ENCODE results near the gene PITPNM3. TPM values are rescaled to one million over a fixed set of nuclear protein-coding genes. Genes with fewer than 3 reads are reported as not detected.
A peak's percentile ranks its signal among the peaks of the same experiment; 100 is the strongest.

The PITPNM3 gene
- polyA plus RNA-seq, 3 donors = 0.29 TPM; not detected in 2

GRCh38 chr17:6554342-6554741 lies 2.0 kb downstream of the PITPNM3 start:
- no peak overlapping the region for H3K4me3 ChIP-seq (replicated peaks in 1 of 3; ENCODE audit: low read depth in 2 of 3, low read length in 3 of 3)
- H2AFZ ChIP-seq (ENCODE audit: insufficient read depth, low read depth, low read length, poor library complexity, severe bottlenecking) = no peak overlapping the region
- H3K79me2 ChIP-seq (ENCODE audit: insufficient read depth, low read length) = no peaks in the 10 kb centered on the region
- no CpG with 5 or more reads among the region's 4 CpGs for WGBS (ENCODE audit: insufficient coverage)
- Mint-ChIP-seq H3K27me3 (ENCODE audit: low read depth in 3 of 3) (peaks cover 62 to 80% (median 67%) of the 10 kb centered on the region in 3 donors), H3K9me3 (peaks cover 0 to 20% (median 5%) of the 10 kb centered on the region in 7 donors), H3K4me1 (peaks cover 10% of the 10 kb centered on the region), H3K27ac (no peak overlapping the region), H3K4me3 (peak overlapping the region in 1 of 2 donors; percentile 77), H3K36me3 (peaks cover 0 to 7% of the 10 kb centered on the region in 2 donors)
- H3K27me3 ChIP-seq (ENCODE audit: control insufficient read depth in 2 of 2, insufficient read depth in 2 of 2, low read length in 2 of 2) = peaks cover 33 to 52% of the 10 kb centered on the region in 2 donors
- no peak overlapping the region for H3K4me2 ChIP-seq (replicated peaks; ENCODE audit: extremely low read depth, low read length, poor library complexity, severe bottlenecking)
- H4K20me1 ChIP-seq (ENCODE audit: insufficient read depth, low read length) = no peaks in the 10 kb centered on the region
- no peak overlapping the region for H3K27ac ChIP-seq (ENCODE audit: low read depth in 1 of 2, low read length in 2 of 2)
- DNase-seq = no peak
- H3K9ac ChIP-seq (ENCODE audit: insufficient read depth, low read length, poor library complexity, severe bottlenecking) = no peak overlapping the region
- no peak for TF ChIP-seq CTCF (IDR thresholded peaks at IDR 0.05)
- peaks cover 0 to 18% of the 10 kb centered on the region in 2 donors for H3K9me3 ChIP-seq (replicated peaks in 1 of 2; ENCODE audit: control insufficient read depth in 1 of 2, insufficient read depth in 1 of 2, low read length in 2 of 2)
- H3K36me3 ChIP-seq (replicated peaks in 1 of 2; ENCODE audit: control insufficient read depth in 1 of 2, insufficient read depth in 2 of 2, low read length in 2 of 2) = no peaks in the 10 kb centered on the region
- H3K4me1 ChIP-seq (ENCODE audit: control insufficient read depth in 1 of 2, insufficient read depth in 2 of 2, low read length in 2 of 2) = peaks cover 0 to 10% of the 10 kb centered on the region in 2 donors
- intact Hi-C loops (cut with micrococcal nuclease) = no loop called here

GRCh38 chr17:6551869-6552531 lies 4.4 kb downstream of the PITPNM3 start:
- no peak for TF ChIP-seq CTCF (IDR thresholded peaks at IDR 0.05)
- Mint-ChIP-seq H3K9me3 (peaks cover 0 to 14% (median 4%) of the 10 kb centered on the region in 7 donors), H3K27ac (no peak overlapping the region), H3K4me1 (peaks cover 19% of the 10 kb centered on the region), H3K36me3 (peaks cover 0 to 5% of the 10 kb centered on the region in 2 donors), H3K27me3 (ENCODE audit: low read depth in 3 of 3) (peaks cover 46 to 75% (median 50%) of the 10 kb centered on the region in 3 donors), H3K4me3 (no peak overlapping the region)
- Histone ChIP-seq H3K27ac (ENCODE audit: low read depth in 1 of 2, low read length in 2 of 2) (no peak overlapping the region), H3K4me1 (ENCODE audit: control insufficient read depth in 1 of 2, insufficient read depth in 2 of 2, low read length in 2 of 2) (peaks cover 0 to 10% of the 10 kb centered on the region in 2 donors), H3K79me2 (ENCODE audit: insufficient read depth, low read length) (no peaks in the 10 kb centered on the region), H3K9me3 (replicated peaks in 1 of 2; ENCODE audit: control insufficient read depth in 1 of 2, insufficient read depth in 1 of 2, low read length in 2 of 2) (peaks cover 0 to 14% of the 10 kb centered on the region in 2 donors), H2AFZ (ENCODE audit: insufficient read depth, low read depth, low read length, poor library complexity, severe bottlenecking) (no peak overlapping the region), H3K27me3 (ENCODE audit: control insufficient read depth in 2 of 2, insufficient read depth in 2 of 2, low read length in 2 of 2) (peaks cover 25 to 33% of the 10 kb centered on the region in 2 donors), H3K36me3 (replicated peaks in 1 of 2; ENCODE audit: control insufficient read depth in 1 of 2, insufficient read depth in 2 of 2, low read length in 2 of 2) (no peaks in the 10 kb centered on the region), H3K4me3 (replicated peaks in 1 of 3; ENCODE audit: low read depth in 2 of 3, low read length in 3 of 3) (no peak overlapping the region), H3K4me2 (replicated peaks; ENCODE audit: extremely low read depth, low read length, poor library complexity, severe bottlenecking) (no peak overlapping the region), H3K9ac (ENCODE audit: insufficient read depth, low read length, poor library complexity, severe bottlenecking) (no peak overlapping the region), H4K20me1 (ENCODE audit: insufficient read depth, low read length) (no peaks in the 10 kb centered on the region)
- intact Hi-C loops (cut with micrococcal nuclease) = no loop called here
- 90% methylated on average over 5 of the region's 11 CpGs for whole genome bisulfite sequencing (ENCODE audit: insufficient coverage)
- no peak for DNase-seq
